ENCODE data around the gene FAM13A.

DNA sequence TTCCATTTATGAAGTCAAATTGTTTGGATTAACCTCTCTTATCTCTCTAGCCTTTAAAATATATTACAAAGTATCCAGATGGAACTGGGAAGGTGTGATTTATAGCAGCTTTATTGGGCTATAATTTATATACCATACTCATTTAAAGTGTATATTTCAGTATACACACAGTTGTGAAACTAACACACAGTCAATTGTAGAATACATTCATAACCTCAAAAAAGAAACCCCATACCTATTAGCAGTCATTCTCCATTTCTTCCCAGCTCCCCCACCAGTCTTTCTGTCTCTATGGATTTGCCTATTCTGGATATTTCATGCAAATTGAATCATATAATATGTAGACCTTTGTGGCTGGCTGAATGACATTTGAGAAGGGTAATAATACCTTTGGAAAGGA lies 351.8 kb downstream of the FAM13A start:
- TF ChIP-seq, protein P1, sequence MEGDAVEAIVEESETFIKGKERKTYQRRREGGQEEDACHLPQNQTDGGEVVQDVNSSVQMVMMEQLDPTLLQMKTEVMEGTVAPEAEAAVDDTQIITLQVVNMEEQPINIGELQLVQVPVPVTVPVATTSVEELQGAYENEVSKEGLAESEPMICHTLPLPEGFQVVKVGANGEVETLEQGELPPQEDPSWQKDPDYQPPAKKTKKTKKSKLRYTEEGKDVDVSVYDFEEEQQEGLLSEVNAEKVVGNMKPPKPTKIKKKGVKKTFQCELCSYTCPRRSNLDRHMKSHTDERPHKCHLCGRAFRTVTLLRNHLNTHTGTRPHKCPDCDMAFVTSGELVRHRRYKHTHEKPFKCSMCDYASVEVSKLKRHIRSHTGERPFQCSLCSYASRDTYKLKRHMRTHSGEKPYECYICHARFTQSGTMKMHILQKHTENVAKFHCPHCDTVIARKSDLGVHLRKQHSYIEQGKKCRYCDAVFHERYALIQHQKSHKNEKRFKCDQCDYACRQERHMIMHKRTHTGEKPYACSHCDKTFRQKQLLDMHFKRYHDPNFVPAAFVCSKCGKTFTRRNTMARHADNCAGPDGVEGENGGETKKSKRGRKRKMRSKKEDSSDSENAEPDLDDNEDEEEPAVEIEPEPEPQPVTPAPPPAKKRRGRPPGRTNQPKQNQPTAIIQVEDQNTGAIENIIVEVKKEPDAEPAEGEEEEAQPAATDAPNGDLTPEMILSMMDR (IDR thresholded peaks at IDR 0.05 in 2 of 3, conservative IDR thresholded peaks at IDR 0.05 in 1 of 3; ENCODE audit: control insufficient read depth in 2 of 3, extremely low read depth in 1 of 3, insufficient read depth in 1 of 3, low read depth in 3 of 3, low read length in 3 of 3) = no peak
- no peak for TF ChIP-seq ZBED1 (IDR thresholded peaks at IDR 0.05; ENCODE audit: borderline replicate concordance)
- TF ChIP-seq MXI1 (IDR thresholded peaks at IDR 0.05; ENCODE audit: low read depth, low read length) = no peak
- no peak for TF ChIP-seq RAD21 (IDR thresholded peaks at IDR 0.05; ENCODE audit: insufficient read depth, low read depth, low read length)
- TF ChIP-seq CREM (IDR thresholded peaks at IDR 0.05; ENCODE audit: low read depth) = no peak
- TF ChIP-seq ATF7 (IDR thresholded peaks at IDR 0.05; ENCODE audit: low read depth) = no peak
- TF ChIP-seq STAT3 (IDR thresholded peaks at IDR 0.05; ENCODE audit: low read depth, low read length) = no peak
- TF ChIP-seq, protein P2, sequence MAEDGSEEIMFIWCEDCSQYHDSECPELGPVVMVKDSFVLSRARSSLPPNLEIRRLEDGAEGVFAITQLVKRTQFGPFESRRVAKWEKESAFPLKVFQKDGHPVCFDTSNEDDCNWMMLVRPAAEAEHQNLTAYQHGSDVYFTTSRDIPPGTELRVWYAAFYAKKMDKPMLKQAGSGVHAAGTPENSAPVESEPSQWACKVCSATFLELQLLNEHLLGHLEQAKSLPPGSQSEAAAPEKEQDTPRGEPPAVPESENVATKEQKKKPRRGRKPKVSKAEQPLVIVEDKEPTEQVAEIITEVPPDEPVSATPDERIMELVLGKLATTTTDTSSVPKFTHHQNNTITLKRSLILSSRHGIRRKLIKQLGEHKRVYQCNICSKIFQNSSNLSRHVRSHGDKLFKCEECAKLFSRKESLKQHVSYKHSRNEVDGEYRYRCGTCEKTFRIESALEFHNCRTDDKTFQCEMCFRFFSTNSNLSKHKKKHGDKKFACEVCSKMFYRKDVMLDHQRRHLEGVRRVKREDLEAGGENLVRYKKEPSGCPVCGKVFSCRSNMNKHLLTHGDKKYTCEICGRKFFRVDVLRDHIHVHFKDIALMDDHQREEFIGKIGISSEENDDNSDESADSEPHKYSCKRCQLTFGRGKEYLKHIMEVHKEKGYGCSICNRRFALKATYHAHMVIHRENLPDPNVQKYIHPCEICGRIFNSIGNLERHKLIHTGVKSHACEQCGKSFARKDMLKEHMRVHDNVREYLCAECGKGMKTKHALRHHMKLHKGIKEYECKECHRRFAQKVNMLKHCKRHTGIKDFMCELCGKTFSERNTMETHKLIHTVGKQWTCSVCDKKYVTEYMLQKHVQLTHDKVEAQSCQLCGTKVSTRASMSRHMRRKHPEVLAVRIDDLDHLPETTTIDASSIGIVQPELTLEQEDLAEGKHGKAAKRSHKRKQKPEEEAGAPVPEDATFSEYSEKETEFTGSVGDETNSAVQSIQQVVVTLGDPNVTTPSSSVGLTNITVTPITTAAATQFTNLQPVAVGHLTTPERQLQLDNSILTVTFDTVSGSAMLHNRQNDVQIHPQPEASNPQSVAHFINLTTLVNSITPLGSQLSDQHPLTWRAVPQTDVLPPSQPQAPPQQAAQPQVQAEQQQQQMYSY (CRISPR knock-in tag; IDR thresholded peaks at IDR 0.05) = no peak
- TF ChIP-seq FOXM1 (IDR thresholded peaks at IDR 0.05; ENCODE audit: low read depth, low read length) = no peak
- TF ChIP-seq KAT2A (conservative IDR thresholded peaks at IDR 0.05; ENCODE audit: control insufficient read depth, low read depth, low read length) = no peak
- no peak for TF ChIP-seq TCF3 (IDR thresholded peaks at IDR 0.05; ENCODE audit: borderline replicate concordance, insufficient read depth, low read depth, low read length)
- no peak for TF ChIP-seq POLR2A (IDR thresholded peaks at IDR 0.05; ENCODE audit: low read depth, low read length)
- no peak for TF ChIP-seq POU2F2 (IDR thresholded peaks at IDR 0.05; ENCODE audit: borderline replicate concordance, low read depth, low read length)

All from GM12878 (cell line).